Measurements from ENCODE around the gene ATP11A.
A peak's percentile ranks its signal among the peaks of the same experiment; 100 is the strongest.
"Not testable (repeated sequence)": the region's sequence is repeated elsewhere in the genome, so short reads cannot be mapped to it uniquely, and the experiment has no call there.

The ATP11A gene

GRCh38 chr13:112671359-112671758, 18.5 kb upstream of the ATP11A start:
- no peak for DNase-seq

- DNase-seq, result no peak
These were observed 17.1 kb upstream of the ATP11A start for GRCh38 chr13:112672651-112673284.

GRCh38 chr13:112674412-112675365, 15.1 kb upstream of the ATP11A start:
- DNase-seq, result no peak

GRCh38 chr13:112675366-112675756, 14.5 kb upstream of the ATP11A start:
- no peak for DNase-seq

GRCh38 chr13:112677421-112677962, 12.3 kb upstream of the ATP11A start:
- not testable (repeated sequence) for DNase-seq

- no peak for DNase-seq
These were observed 10.5 kb upstream of the ATP11A start for GRCh38 chr13:112679381-112679780.

- no peak for DNase-seq
These were observed 9.7 kb upstream of the ATP11A start for GRCh38 chr13:112679932-112680677.

GRCh38 chr13:112680741-112681360, 9.0 kb upstream of the ATP11A start:
- no peak for DNase-seq

- DNase-seq, result no peak
These were observed 6.3 kb upstream of the ATP11A start for GRCh38 chr13:112683581-112683980.

- no peak for DNase-seq
These were observed 5.6 kb upstream of the ATP11A start for GRCh38 chr13:112684071-112684845.

- not testable (repeated sequence) for DNase-seq
These were observed 4.5 kb upstream of the ATP11A start for GRCh38 chr13:112685189-112685805.

GRCh38 chr13:112685896-112686295, 3.9 kb upstream of the ATP11A start:
- no peak for DNase-seq

GRCh38 chr13:112686364-112686763, 3.5 kb upstream of the ATP11A start:
- no peak for DNase-seq

- DNase-seq, result no peak
These were observed 2.9 kb upstream of the ATP11A start for GRCh38 chr13:112686987-112687386.

GRCh38 chr13:112687836-112688559, 1.8 kb upstream of the ATP11A start:
- DNase-seq, result no peak

GRCh38 chr13:112688560-112689302, 1.1 kb upstream of the ATP11A start:
- DNase-seq, result no peak

GRCh38 chr13:112690283-112690929, 568 bp downstream of the ATP11A start:
- DNase-seq, result peak; percentile 62

- DNase-seq, result no peak
These were observed 2.3 kb downstream of the ATP11A start for GRCh38 chr13:112692104-112692503.

GRCh38 chr13:112692586-112692985, 2.7 kb downstream of the ATP11A start:
- no peak for DNase-seq

All from femur (tissue), 1 donor.